Measurements from ENCODE around the gene IFT122.

IFT122 gene

GRCh38 chr3:129415378-129415777 is 24.6 kb upstream of the IFT122 start:
- DNase-seq, result no peak

GRCh38 chr3:129415830-129416229 is 24.2 kb upstream of the IFT122 start:
- DNase-seq, result no peak

- no peak for DNase-seq
Observed at GRCh38 chr3:129416415-129416814, 23.6 kb upstream of the IFT122 start.

GRCh38 chr3:129417326-129417725 is 22.7 kb upstream of the IFT122 start:
- DNase-seq, result no peak

- no peak for DNase-seq
Observed at GRCh38 chr3:129418041-129418973, 21.7 kb upstream of the IFT122 start.

GRCh38 chr3:129419476-129419875 is 20.5 kb upstream of the IFT122 start:
- DNase-seq, result no peak

GRCh38 chr3:129421236-129421883 is 18.7 kb upstream of the IFT122 start:
- no peak for DNase-seq

- no peak for DNase-seq
Observed at GRCh38 chr3:129421988-129422745, 17.9 kb upstream of the IFT122 start.

- DNase-seq, result no peak
Observed at GRCh38 chr3:129422897-129423296, 17.1 kb upstream of the IFT122 start.

- DNase-seq, result no peak
Observed at GRCh38 chr3:129424185-129424841, 15.7 kb upstream of the IFT122 start.

GRCh38 chr3:129425213-129425612 is 14.8 kb upstream of the IFT122 start:
- DNase-seq, result no peak

GRCh38 chr3:129425619-129426018 is 14.4 kb upstream of the IFT122 start:
- no peak for DNase-seq

GRCh38 chr3:129428007-129428375 is 12.0 kb upstream of the IFT122 start:
- DNase-seq, result no peak

GRCh38 chr3:129428376-129429079 is 11.5 kb upstream of the IFT122 start, which contains the start of gene EFCAB12:
Gene EFCAB12, minus strand, starts transcription at chr3:129428636. Its CDS starts 148 bp downstream, at chr3:129428488.
- DNase-seq, result peak; percentile 84

- no peak for DNase-seq
Observed at GRCh38 chr3:129429080-129429451, 11.0 kb upstream of the IFT122 start.

GRCh38 chr3:129429602-129430001 is 10.4 kb upstream of the IFT122 start:
- no peak for DNase-seq

GRCh38 chr3:129432036-129432435 is 8.0 kb upstream of the IFT122 start:
- no peak for DNase-seq

- no peak for DNase-seq
Observed at GRCh38 chr3:129432671-129433070, 7.4 kb upstream of the IFT122 start.

GRCh38 chr3:129433565-129433964 is 6.5 kb upstream of the IFT122 start:
- no peak for DNase-seq

GRCh38 chr3:129434140-129434539 is 5.9 kb upstream of the IFT122 start:
- no peak for DNase-seq

- no peak for DNase-seq
Observed at GRCh38 chr3:129435367-129435766, 4.7 kb upstream of the IFT122 start.

- no peak for DNase-seq
Observed at GRCh38 chr3:129439226-129439816, 703 bp upstream of the IFT122 start.
